Chondrocyte (in vitro differentiated cells): Measurements from ENCODE around the gene ZNRF2. TPM values are rescaled to one million over a fixed set of nuclear protein-coding genes. Genes with fewer than 3 reads are reported as not detected.

Experiments used
- DNase-seq: peaks from one replicate; pipeline ENCODE4 v3.0.0; 2021; ENCODE audit warnings: mixed read lengths, low spot score
- H3K27ac Mint-ChIP-seq: one replicate; pipeline ENCODE4 v1.8.0; 2021; ENCODE audit warnings: mild to moderate bottlenecking, moderate library complexity, mixed read lengths; ENCODE audit not compliant: unreplicated experiment
- H3K27me3 Mint-ChIP-seq: 2 replicates; pipeline ENCODE4 v1.8.0; 2021; ENCODE audit warnings: low read depth, mixed read lengths
- H3K36me3 Mint-ChIP-seq: 2 replicates; pipeline ENCODE4 v1.8.0; 2021; ENCODE audit warnings: low read depth, mixed read lengths
- H3K4me1 Mint-ChIP-seq: 2 replicates; pipeline ENCODE4 v1.8.0; 2021; ENCODE audit warnings: low read depth, mild to moderate bottlenecking, mixed read lengths
- H3K4me3 Mint-ChIP-seq: one replicate; pipeline ENCODE4 v1.8.0; 2021; ENCODE audit warnings: mild to moderate bottlenecking, moderate library complexity, mixed read lengths; ENCODE audit not compliant: unreplicated experiment
- H3K9me3 Mint-ChIP-seq: 2 replicates; pipeline ENCODE4 v1.8.0; 2021; ENCODE audit warnings: low read depth, mixed read lengths
- CTCF ChIP-seq: fragments of 200-600 bp; sonication (generic); IDR thresholded peaks from 2 replicates; pipeline ENCODE4 v1.5.0; 2021; ENCODE audit warnings: antibody characterized with exemption, mild to moderate bottlenecking, moderate library complexity
- total RNA-seq: library from RNA; stranded (reverse); gene quantifications from 3 replicates; pipeline ENCODE4 v1.2.1, GENCODE V29; 2021

ZNRF2 gene
- total RNA-seq, 1 donor from 2014 or later, result 5.3 TPM

DNA sequence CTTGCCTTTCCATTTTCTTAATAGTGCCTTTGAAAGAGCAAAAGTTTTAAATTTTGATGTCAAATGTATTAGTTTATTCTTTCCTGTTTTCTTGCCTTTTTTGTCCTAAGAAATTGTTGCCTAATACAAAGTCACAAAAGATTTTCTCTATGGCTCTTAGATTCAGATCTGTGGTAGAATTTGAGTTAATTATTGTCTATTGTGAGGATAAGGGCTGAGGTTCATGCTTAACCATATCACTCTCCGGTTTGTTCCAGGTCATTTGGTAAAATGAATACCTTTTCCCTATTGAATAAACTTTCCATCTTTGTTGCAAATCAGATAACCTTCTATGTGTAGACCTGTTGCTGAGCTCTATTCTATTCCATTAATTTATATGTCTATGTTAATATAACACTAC is 98.2 kb downstream of the ZNRF2 start:
- H3K4me1 Mint-ChIP-seq, result peaks cover 4% of the 10 kb centered on the region
- H3K36me3 Mint-ChIP-seq, result no peaks in the 10 kb centered on the region
- no peak overlapping the region for H3K27ac Mint-ChIP-seq
- H3K27me3 Mint-ChIP-seq, result no peaks in the 10 kb centered on the region
- TF ChIP-seq CTCF, result no peak
- H3K9me3 Mint-ChIP-seq, result peaks cover 27% of the 10 kb centered on the region
- no peak for DNase-seq
- H3K4me3 Mint-ChIP-seq, result no peak overlapping the region

- Mint-ChIP-seq H3K27me3 (no peaks in the 10 kb centered on the region), H3K4me1 (no peaks in the 10 kb centered on the region), H3K4me3 (no peak overlapping the region), H3K27ac (no peak overlapping the region), H3K9me3 (no peaks in the 10 kb centered on the region), H3K36me3 (no peaks in the 10 kb centered on the region)
- TF ChIP-seq CTCF, result no peak
- DNase-seq, result no peak
Measured at GRCh38 chr7:30389791-30390190, 105.4 kb downstream of the ZNRF2 start.

GRCh38 chr7:30390736-30391636 is 106.6 kb downstream of the ZNRF2 start:
- Mint-ChIP-seq H3K4me3 (no peak overlapping the region), H3K9me3 (no peaks in the 10 kb centered on the region), H3K27me3 (no peaks in the 10 kb centered on the region), H3K4me1 (no peaks in the 10 kb centered on the region), H3K27ac (no peak overlapping the region), H3K36me3 (no peaks in the 10 kb centered on the region)
- no peak for TF ChIP-seq CTCF
- no peak for DNase-seq

GRCh38 chr7:30391806-30392205 is 107.4 kb downstream of the ZNRF2 start:
- no peak for DNase-seq
- Mint-ChIP-seq H3K4me1 (no peaks in the 10 kb centered on the region), H3K9me3 (no peaks in the 10 kb centered on the region), H3K36me3 (no peaks in the 10 kb centered on the region), H3K27me3 (no peaks in the 10 kb centered on the region), H3K4me3 (no peak overlapping the region), H3K27ac (no peak overlapping the region)
- TF ChIP-seq CTCF, result no peak

GRCh38 chr7:30395676-30396075 is 111.3 kb downstream of the ZNRF2 start:
- TF ChIP-seq CTCF, result no peak
- Mint-ChIP-seq H3K9me3 (no peaks in the 10 kb centered on the region), H3K27me3 (no peaks in the 10 kb centered on the region), H3K27ac (no peak overlapping the region), H3K36me3 (no peaks in the 10 kb centered on the region), H3K4me3 (no peak overlapping the region), H3K4me1 (no peaks in the 10 kb centered on the region)
- DNase-seq, result no peak
